ENCODE data around the gene EPHA4. TPM values are rescaled to one million over a fixed set of nuclear protein-coding genes. Genes with fewer than 3 reads are reported as not detected.
A peak's percentile ranks its signal among the peaks of the same experiment; 100 is the strongest.

The EPHA4 gene
- total and polyA plus RNA-seq, 4 experiments from 2014 or later, result 20.9 to 132 (median 79.9) TPM

- intact Hi-C loops (cut with micrococcal nuclease), result no loop called here
- no peak for DNase-seq
- Mint-ChIP-seq H3K27ac (peak overlapping the region; percentile 84 to 96 (median 91)), H3K4me3 (peak overlapping the region; percentile 66 to 83 (median 78)), H3K36me3 (peaks cover 0 to 10% of the 10 kb centered on the region in 2 donors), H3K9me3 (no peaks in the 10 kb centered on the region), H3K27me3 (no peaks in the 10 kb centered on the region), H3K4me1 (peaks cover 59 to 76% (median 69%) of the 10 kb centered on the region in 4 donors)
- ChIA-PET CTCF (ENCODE audit: partially characterized antibody) (interaction anchor here (1.6 to 3.6 kb wide), 5 partner anchors 11 to 43 kb away, joined by 4 to 26 read pairs (median 10); no protein-coding TSS in a partner anchor), POLR2A (ENCODE audit: partially characterized antibody) (interaction anchor here (0.9 to 4.9 kb wide), 11 partner anchors 9 to 111 kb away, joined by 3 to 186 read pairs (median 5); partner anchors contain the start of gene EPHA4)
- Histone ChIP-seq H3K4me1 (ENCODE audit: insufficient read depth, low read length) (peaks cover 69% of the 10 kb centered on the region), H3K36me3 (ENCODE audit: insufficient read depth, low read length) (no peaks in the 10 kb centered on the region), H3K27ac (ENCODE audit: low read depth, low read length) (peak overlapping the region; percentile 33), H3K27me3 (ENCODE audit: insufficient read depth, low read length) (no peaks in the 10 kb centered on the region), H3K9me3 (ENCODE audit: control insufficient read depth in 1 of 2, low read length in 2 of 2) (no peaks in the 10 kb centered on the region), H3K4me3 (ENCODE audit: low read length in 2 of 2) (peak overlapping the region; percentile 9 to 38)
Measured at GRCh38 chr2:221530653-221531037, 41.5 kb downstream of the EPHA4 start.

- Mint-ChIP-seq H3K36me3 (peaks cover 0 to 10% of the 10 kb centered on the region in 2 donors), H3K27me3 (no peaks in the 10 kb centered on the region), H3K9me3 (no peaks in the 10 kb centered on the region), H3K4me1 (peaks cover 54 to 76% (median 68%) of the 10 kb centered on the region in 4 donors), H3K27ac (peak overlapping the region; percentile 84 to 96 (median 91)), H3K4me3 (peak overlapping the region; percentile 66 to 83 (median 78))
- Histone ChIP-seq H3K4me1 (ENCODE audit: insufficient read depth, low read length) (peaks cover 69% of the 10 kb centered on the region), H3K27me3 (ENCODE audit: insufficient read depth, low read length) (no peaks in the 10 kb centered on the region), H3K36me3 (ENCODE audit: insufficient read depth, low read length) (no peaks in the 10 kb centered on the region), H3K27ac (ENCODE audit: low read depth, low read length) (peak overlapping the region; percentile 33), H3K9me3 (ENCODE audit: control insufficient read depth in 1 of 2, low read length in 2 of 2) (no peaks in the 10 kb centered on the region), H3K4me3 (ENCODE audit: low read length in 2 of 2) (peak overlapping the region; percentile 9 to 38)
- peak in 4 of 5 donors; percentile 26 to 40 (median 36) for DNase-seq
- CTCF ChIA-PET (ENCODE audit: partially characterized antibody), result interaction anchor here (1.2 to 3.6 kb wide), 5 partner anchors 11 to 43 kb away, joined by 4 to 26 read pairs (median 10); no protein-coding TSS in a partner anchor
- intact Hi-C loops (cut with micrococcal nuclease), result loop anchor here (2.0 kb wide), 2 partner anchors 13 to 43 kb away; partner anchors contain the start of gene EPHA4
- POLR2A ChIA-PET (ENCODE audit: partially characterized antibody), result interaction anchor here (0.9 to 4.9 kb wide), 10 partner anchors 9 to 110 kb away, joined by 3 to 186 read pairs (median 6); partner anchors contain the start of gene EPHA4
Measured at GRCh38 chr2:221529943-221530652, 42.0 kb downstream of the EPHA4 start.

GRCh38 chr2:221529177-221529942 lies 42.7 kb downstream of the EPHA4 start:
- H3K4me3 ChIP-seq (ENCODE audit: low read length in 2 of 2), result peak overlapping the region in 1 of 2 donors; percentile 12
- peaks cover 56 to 78% (median 67%) of the 10 kb centered on the region in 4 donors for H3K4me1 Mint-ChIP-seq

GRCh38 chr2:221527776-221528309 lies 44.3 kb downstream of the EPHA4 start:
- CTCF ChIA-PET (ENCODE audit: partially characterized antibody), result interaction anchor here (1.3 to 1.5 kb wide), 2 partner anchors 10 to 46 kb away, joined by 5 to 7 read pairs; no protein-coding TSS in a partner anchor

More at GRCh38 chr2:221529177-221529942, 42.7 kb downstream of the EPHA4 start:
- Histone ChIP-seq H3K4me1 (ENCODE audit: insufficient read depth, low read length) (peaks cover 69% of the 10 kb centered on the region), H3K27ac (ENCODE audit: low read depth, low read length) (peak overlapping the region; percentile 33), H3K9me3 (ENCODE audit: control insufficient read depth in 1 of 2, low read length in 2 of 2) (no peaks in the 10 kb centered on the region), H3K27me3 (ENCODE audit: insufficient read depth, low read length) (no peaks in the 10 kb centered on the region), H3K36me3 (ENCODE audit: insufficient read depth, low read length) (no peaks in the 10 kb centered on the region)
- intact Hi-C loops (cut with micrococcal nuclease), result loop anchor here (2.0 kb wide), 2 partner anchors 13 to 43 kb away; partner anchors contain the start of gene EPHA4
- peak in 3 of 5 donors; percentile 15 to 32 (median 18) for DNase-seq
- ChIA-PET POLR2A (ENCODE audit: partially characterized antibody) (interaction anchor here (0.9 to 4.9 kb wide), 8 partner anchors 10 to 110 kb away, joined by 3 to 186 read pairs (median 4); no protein-coding TSS in a partner anchor), CTCF (ENCODE audit: partially characterized antibody) (interaction anchor here (0.6 to 3.6 kb wide), 5 partner anchors 10 to 770 kb away, joined by 3 to 26 read pairs (median 6); no protein-coding TSS in a partner anchor)
- no peaks in the 10 kb centered on the region for H3K27me3 Mint-ChIP-seq
- peak overlapping the region; percentile 84 to 96 (median 91) for H3K27ac Mint-ChIP-seq
- no peaks in the 10 kb centered on the region for H3K9me3 Mint-ChIP-seq
- H3K4me3 Mint-ChIP-seq, result peak overlapping the region; percentile 66 to 83 (median 78)
- peaks cover 0 to 9% of the 10 kb centered on the region in 2 donors for H3K36me3 Mint-ChIP-seq

GRCh38 chr2:221524158-221524557 lies 47.9 kb downstream of the EPHA4 start:
- Mint-ChIP-seq H3K36me3 (peaks cover 11 to 17% of the 10 kb centered on the region in 2 donors), H3K27ac (peak overlapping the region in 4 of 7 donors; percentile 14 to 48 (median 34)), H3K27me3 (peaks cover 0 to 1% of the 10 kb centered on the region in 2 donors), H3K9me3 (peaks cover 0 to 2% (median 0%) of the 10 kb centered on the region in 8 donors), H3K4me3 (no peak overlapping the region), H3K4me1 (peaks cover 41 to 59% (median 53%) of the 10 kb centered on the region in 4 donors)
- H3K27ac ChIP-seq (ENCODE audit: low read depth, low read length), result no peak overlapping the region
- intact Hi-C loops (cut with micrococcal nuclease), result no loop called here
- no peaks in the 10 kb centered on the region for H3K9me3 ChIP-seq (ENCODE audit: control insufficient read depth in 1 of 2, low read length in 2 of 2)
- ChIA-PET POLR2A (ENCODE audit: partially characterized antibody) (no interaction called here), CTCF (ENCODE audit: partially characterized antibody) (no interaction called here)
- no peaks in the 10 kb centered on the region for H3K27me3 ChIP-seq (ENCODE audit: insufficient read depth, low read length)
- H3K36me3 ChIP-seq (ENCODE audit: insufficient read depth, low read length), result no peaks in the 10 kb centered on the region
- DNase-seq, result no peak
- H3K4me3 ChIP-seq (ENCODE audit: low read length in 2 of 2), result no peak overlapping the region
- H3K4me1 ChIP-seq (ENCODE audit: insufficient read depth, low read length), result peaks cover 62% of the 10 kb centered on the region

More at GRCh38 chr2:221527776-221528309, 44.3 kb downstream of the EPHA4 start:
- Histone ChIP-seq H3K27me3 (ENCODE audit: insufficient read depth, low read length) (no peaks in the 10 kb centered on the region), H3K4me3 (ENCODE audit: low read length in 2 of 2) (no peak overlapping the region), H3K36me3 (ENCODE audit: insufficient read depth, low read length) (no peaks in the 10 kb centered on the region), H3K9me3 (ENCODE audit: control insufficient read depth in 1 of 2, low read length in 2 of 2) (no peaks in the 10 kb centered on the region), H3K4me1 (ENCODE audit: insufficient read depth, low read length) (peaks cover 63% of the 10 kb centered on the region), H3K27ac (ENCODE audit: low read depth, low read length) (peak overlapping the region; percentile 42)
- Mint-ChIP-seq H3K9me3 (no peaks in the 10 kb centered on the region), H3K4me1 (peaks cover 50 to 77% (median 60%) of the 10 kb centered on the region in 4 donors), H3K36me3 (peaks cover 4 to 7% of the 10 kb centered on the region in 2 donors), H3K27me3 (no peaks in the 10 kb centered on the region), H3K27ac (peak overlapping the region; percentile 84 to 96 (median 91)), H3K4me3 (peak overlapping the region; percentile 67 to 86 (median 78))
- POLR2A ChIA-PET (ENCODE audit: partially characterized antibody), result interaction anchor here (1.1 to 2.7 kb wide), 3 partner anchors 10 to 46 kb away, joined by 3 to 39 read pairs (median 4); no protein-coding TSS in a partner anchor
- peak; percentile 18 to 55 (median 42) for DNase-seq
- intact Hi-C loops (cut with micrococcal nuclease), result loop anchor here (1.0 to 2.0 kb wide), 3 partner anchors 10 to 45 kb away; partner anchors contain the start of gene EPHA4

- intact Hi-C loops (cut with micrococcal nuclease), result no loop called here
- Histone ChIP-seq H3K9me3 (ENCODE audit: control insufficient read depth in 1 of 2, low read length in 2 of 2) (no peaks in the 10 kb centered on the region), H3K4me3 (ENCODE audit: low read length in 2 of 2) (no peak overlapping the region), H3K27me3 (ENCODE audit: insufficient read depth, low read length) (no peaks in the 10 kb centered on the region), H3K27ac (ENCODE audit: low read depth, low read length) (no peak overlapping the region), H3K36me3 (ENCODE audit: insufficient read depth, low read length) (no peaks in the 10 kb centered on the region), H3K4me1 (ENCODE audit: insufficient read depth, low read length) (peaks cover 57% of the 10 kb centered on the region)
- POLR2A ChIA-PET (ENCODE audit: partially characterized antibody), result interaction anchor here (0.6 to 8.0 kb wide), 6 partner anchors 10 to 217 kb away, joined by 3 to 186 read pairs (median 4); partner anchors contain the start of gene EPHA4
- Mint-ChIP-seq H3K36me3 (peaks cover 11 to 17% of the 10 kb centered on the region in 2 donors), H3K27me3 (peaks cover 0 to 1% of the 10 kb centered on the region in 2 donors), H3K9me3 (peaks cover 0 to 2% (median 0%) of the 10 kb centered on the region in 8 donors), H3K4me1 (peaks cover 16 to 44% (median 31%) of the 10 kb centered on the region in 4 donors), H3K27ac (no peak overlapping the region), H3K4me3 (peak overlapping the region in 4 of 8 donors; percentile 2 to 65 (median 50))
- CTCF ChIA-PET (ENCODE audit: partially characterized antibody), result interaction anchor here (1.1 to 4.9 kb wide), 4 partner anchors 9 to 53 kb away, joined by 3 to 26 read pairs (median 4); no protein-coding TSS in a partner anchor
- DNase-seq, result no peak
Measured at GRCh38 chr2:221521233-221521845, 50.8 kb downstream of the EPHA4 start.
